RPMI7951 (cell line): ENCODE results near the gene PROZ. TPM values are rescaled to one million over a fixed set of nuclear protein-coding genes. Genes with fewer than 3 reads are reported as not detected.

Experiments used
- DNase-seq: peaks from one replicate; pipeline ENCODE4 v3.0.0-alpha.2; 2012; ENCODE audit warnings: low read depth
- total RNA-seq: library from RNA; depleted of rRNA; stranded (reverse); fragments of >200 nt; shearing (Covaris generic); gene quantifications from 2 replicates; pipeline ENCODE4 v1.2.3, GENCODE V29; 2014; rRNA removed

PROZ gene
- total RNA-seq, 1 experiment from 2014 or later, result not detected

- DNase-seq, result no peak
Measured at GRCh38 chr13:113205428-113205931, 47.0 kb downstream of the PROZ start.

GRCh38 chr13:113207460-113207859, 49.0 kb downstream of the PROZ start:
- no peak for DNase-seq

- DNase-seq, result peak; percentile 47
Measured at GRCh38 chr13:113207890-113208420, 49.5 kb downstream of the PROZ start.

- DNase-seq, result peak; percentile 79
Measured at GRCh38 chr13:113208421-113209335, 50.2 kb downstream of the PROZ start, which contains the start of gene PCID2. Gene PCID2, minus strand, starts transcription at chr13:113208669. Its CDS starts 35 bp downstream, at chr13:113208634.

- peak; percentile 74 for DNase-seq
Measured at GRCh38 chr13:113209336-113209758, 50.9 kb downstream of the PROZ start, which contains the start of gene CUL4A. Gene CUL4A, plus strand, starts transcription at chr13:113209613. Its CDS starts 15 bp downstream, at chr13:113209628.

GRCh38 chr13:113209759-113210421, 51.4 kb downstream of the PROZ start:
- peak; percentile 54 for DNase-seq

- DNase-seq, result no peak
Measured at GRCh38 chr13:113210833-113211232, 52.4 kb downstream of the PROZ start.

GRCh38 chr13:113211774-113212173, 53.3 kb downstream of the PROZ start:
- DNase-seq, result no peak

- peak; percentile 52 for DNase-seq
Measured at GRCh38 chr13:113216254-113217048, 58.0 kb downstream of the PROZ start.

GRCh38 chr13:113218586-113218985, 60.1 kb downstream of the PROZ start:
- DNase-seq, result no peak

GRCh38 chr13:113219256-113219940, 61.0 kb downstream of the PROZ start:
- no peak for DNase-seq

GRCh38 chr13:113220141-113220598, 61.7 kb downstream of the PROZ start:
- no peak for DNase-seq

- DNase-seq, result no peak
Measured at GRCh38 chr13:113220877-113221276, 62.4 kb downstream of the PROZ start.

Other genes starting within 250 kb of the PROZ start
- 4.8 and 7.2 TPM in 2 replicates for gene MCF2L, start 189.4 kb upstream of the PROZ start, total RNA-seq
- gene F7, start 52.9 kb upstream of the PROZ start, total RNA-seq, result not detected in 2 replicates
- gene F10, start 35.8 kb upstream of the PROZ start, total RNA-seq, result not detected in 2 replicates
- 50.4 and 55.3 TPM in 2 replicates for gene PCID2, start 50.0 kb downstream of the PROZ start, total RNA-seq
- gene CUL4A, start 51.0 kb downstream of the PROZ start, total RNA-seq, result 69.4 and 72.4 TPM in 2 replicates
- 97.8 and 112 TPM in 2 replicates for gene LAMP1, start 138.6 kb downstream of the PROZ start, total RNA-seq
- not detected in 2 replicates for gene GRTP1, start 205.5 kb downstream of the PROZ start, total RNA-seq